ENCODE measurements around the gene RAPGEF2.

Gene RAPGEF2

DNA sequence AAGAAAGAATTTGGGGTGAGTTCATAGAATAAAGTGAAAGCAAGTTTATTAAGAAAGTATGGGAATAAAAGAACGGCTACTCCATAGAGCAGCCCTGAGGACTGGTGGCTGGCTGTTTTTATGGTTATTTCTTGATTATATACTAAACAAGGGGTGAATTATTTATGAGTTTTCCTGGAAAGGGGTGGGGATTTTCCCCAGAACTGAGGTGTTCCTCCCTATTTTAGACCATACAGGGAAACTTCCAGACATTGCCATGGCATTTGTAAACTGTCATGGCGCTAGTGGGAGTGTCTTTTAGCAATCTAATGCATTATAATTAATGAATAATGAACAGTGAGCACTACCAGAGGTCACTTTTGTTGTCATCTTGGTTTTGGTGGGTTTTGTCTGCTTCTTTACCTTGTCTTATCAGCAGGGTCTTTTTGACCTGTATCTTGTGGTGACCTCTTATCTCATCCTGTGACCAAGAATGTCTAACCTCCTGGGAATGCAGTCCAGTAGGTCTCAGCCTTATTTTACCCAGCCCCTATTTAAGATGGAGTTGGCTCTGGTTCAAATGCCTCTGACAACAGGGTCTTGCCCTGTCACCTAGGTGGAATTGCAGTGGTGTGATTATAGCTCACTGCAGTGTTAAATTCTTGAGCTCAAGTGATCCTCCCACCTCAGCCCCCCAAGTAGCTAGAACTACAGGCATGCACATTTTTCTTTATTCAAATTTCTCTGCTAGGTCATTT lies 27.1 kb downstream of the RAPGEF2 start (continued):
- TF ChIP-seq ZBTB49 (tag by site-specific recombination; IDR thresholded peaks at IDR 0.05; ENCODE audit: low read depth) (no peak), ZNF335 (tag by site-specific recombination; conservative IDR thresholded peaks at IDR 0.05) (no peak), HOXA7 (CRISPR knock-in tag; IDR thresholded peaks at IDR 0.05; ENCODE audit: borderline replicate concordance) (no peak), REPIN1 (tag by site-specific recombination; IDR thresholded peaks at IDR 0.05; ENCODE audit: low read depth) (no peak)

- Histone ChIP-seq H3K27ac (ENCODE audit: extremely low read depth, low read depth, low read length) (no peak overlapping the region), H3K4me1 (ENCODE audit: control insufficient read depth, insufficient read depth, low read length) (peaks cover 2% of the 10 kb centered on the region; the same call in 1 of the 2 replicates), H3K9me3 (ENCODE audit: control insufficient read depth, insufficient read depth, low read depth, low read length) (no peaks in the 10 kb centered on the region), H3K4me3 (ENCODE audit: low read depth, low read length) (no peak overlapping the region), H3K36me3 (ENCODE audit: control insufficient read depth in 2 of 2, insufficient read depth in 1 of 2, low read length in 2 of 2) (no peaks in the 10 kb centered on the region)
- TF ChIP-seq ZNF549 (tag by site-specific recombination; IDR thresholded peaks at IDR 0.05) (no peak), ZNF280C (tag by site-specific recombination; IDR thresholded peaks at IDR 0.05) (no peak), AEBP2 (tag by site-specific recombination; IDR thresholded peaks at IDR 0.05; ENCODE audit: borderline replicate concordance) (no peak), REPIN1 (tag by site-specific recombination; IDR thresholded peaks at IDR 0.05; ENCODE audit: low read depth) (no peak), ZNF645 (tag by site-specific recombination; IDR thresholded peaks at IDR 0.05) (no peak), ZNF292 (tag by site-specific recombination; IDR thresholded peaks at IDR 0.05; ENCODE audit: borderline replicate concordance, low read depth) (no peak), ZNF658 (tag by site-specific recombination; IDR thresholded peaks at IDR 0.05) (no peak), ZBTB7A (tag by site-specific recombination; IDR thresholded peaks at IDR 0.05; ENCODE audit: low read depth) (no peak), KLF10 (tag by site-specific recombination; IDR thresholded peaks at IDR 0.05) (no peak)
- TF ChIP-seq, protein P1, sequence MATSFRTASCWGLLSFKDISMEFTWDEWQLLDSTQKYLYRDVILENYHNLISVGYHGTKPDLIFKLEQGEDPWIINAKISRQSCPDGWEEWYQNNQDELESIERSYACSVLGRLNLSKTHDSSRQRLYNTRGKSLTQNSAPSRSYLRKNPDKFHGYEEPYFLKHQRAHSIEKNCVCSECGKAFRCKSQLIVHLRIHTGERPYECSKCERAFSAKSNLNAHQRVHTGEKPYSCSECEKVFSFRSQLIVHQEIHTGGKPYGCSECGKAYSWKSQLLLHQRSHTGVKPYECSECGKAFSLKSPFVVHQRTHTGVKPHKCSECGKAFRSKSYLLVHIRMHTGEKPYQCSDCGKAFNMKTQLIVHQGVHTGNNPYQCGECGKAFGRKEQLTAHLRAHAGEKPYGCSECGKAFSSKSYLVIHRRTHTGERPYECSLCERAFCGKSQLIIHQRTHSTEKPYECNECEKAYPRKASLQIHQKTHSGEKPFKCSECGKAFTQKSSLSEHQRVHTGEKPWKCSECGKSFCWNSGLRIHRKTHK (tag by site-specific recombination; IDR thresholded peaks at IDR 0.05), result no peak
- TF ChIP-seq, protein P2, sequence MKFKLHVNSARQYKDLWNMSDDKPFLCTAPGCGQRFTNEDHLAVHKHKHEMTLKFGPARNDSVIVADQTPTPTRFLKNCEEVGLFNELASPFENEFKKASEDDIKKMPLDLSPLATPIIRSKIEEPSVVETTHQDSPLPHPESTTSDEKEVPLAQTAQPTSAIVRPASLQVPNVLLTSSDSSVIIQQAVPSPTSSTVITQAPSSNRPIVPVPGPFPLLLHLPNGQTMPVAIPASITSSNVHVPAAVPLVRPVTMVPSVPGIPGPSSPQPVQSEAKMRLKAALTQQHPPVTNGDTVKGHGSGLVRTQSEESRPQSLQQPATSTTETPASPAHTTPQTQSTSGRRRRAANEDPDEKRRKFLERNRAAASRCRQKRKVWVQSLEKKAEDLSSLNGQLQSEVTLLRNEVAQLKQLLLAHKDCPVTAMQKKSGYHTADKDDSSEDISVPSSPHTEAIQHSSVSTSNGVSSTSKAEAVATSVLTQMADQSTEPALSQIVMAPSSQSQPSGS (tag by site-specific recombination; IDR thresholded peaks at IDR 0.05; ENCODE audit: low read depth), result no peak
- ChIA-PET POLR2A (no interaction called here), CTCF (no interaction called here)
Observed at GRCh38 chr4:159131564-159131963, 28.7 kb downstream of the RAPGEF2 start.

Measured in HEK293 (cell line).